K562 (cell line): Measurements from ENCODE around the gene FMNL2. TPM values are rescaled to one million over a fixed set of nuclear protein-coding genes. Genes with fewer than 3 reads are reported as not detected.

Source experiments
- ATAC-seq: fragments of 200-7000 bp; cut with Tn5 transposase; 3 replicates; pipeline ENCODE4 v1.9.1; 2020; ENCODE audit warnings: moderate library complexity
- BruUV-seq: library from RNA; stranded (reverse); fragments of 400-500 nt; replicated peaks from 2 replicates; lab custom pipeline; 2021; lab: Mats Ljungman, UMichigan
- CTCF ChIA-PET: fragments of 300-600 bp; formaldehyde crosslinking; extraction: SDS; loops from one replicate; lab custom pipeline; 2021; ENCODE audit warnings: low intra/inter-chr PET ratio; lab: Yijun Ruan, JAX
- POLR2A ChIA-PET: fragments of 300-600, 350-650 bp; sonication (Branson Sonifier 250); formaldehyde crosslinking; extraction: SDS; loops from one replicate; lab custom pipeline; 2021; ENCODE audit warnings: antibody characterized with exemption, inconsistent platforms; lab: Yijun Ruan, JAX
- DNase-seq, 4 experiments: peaks; one replicate each; pipeline versions ENCODE4 v3.0.0 to v3.0.0-alpha.2; 2011 to 2018; ENCODE audit warnings: low spot score in 3 of 4, mixed read lengths in 3 of 4; ENCODE audit errors: extremely low read depth in 1 of 4
- FAIRE-seq: peaks from 2 replicates; lab custom pipeline; 2011; peaks lifted over from hg19 to GRCh38; lab: Jason Lieb, UNC
- H2AFZ ChIP-seq: 2 replicates; pipeline ENCODE4 v1.6.0; 2011; ENCODE audit warnings: low read depth, low read length, control low read depth, inconsistent platforms
- H3K27ac ChIP-seq: fragments of 200-600 bp; 3 replicates; pipeline ENCODE4 v1.8.0; 2011; ENCODE audit warnings: low read depth, mild to moderate bottlenecking, control low read depth, inconsistent platforms, low read length, moderate library complexity, mixed read lengths; ENCODE audit errors: extremely low read depth
- H3K27me3 ChIP-seq, 2 experiments: fragments of 300-600 bp in 1 of 2; 2 replicates in 1 of 2; 3 replicates in 1 of 2; pipeline versions ENCODE4 v1.6.0 to v1.8.0; 2011; ENCODE audit warnings: inconsistent platforms in 2 of 2, low read length in 2 of 2, mild to moderate bottlenecking in 1 of 2, mixed read lengths in 1 of 2, moderate library complexity in 1 of 2; ENCODE audit not compliant: control insufficient read depth in 2 of 2, insufficient read depth in 2 of 2
- H3K36me3 ChIP-seq: fragments of 300-600 bp; 3 replicates; pipeline ENCODE4 v1.8.0; 2011; ENCODE audit warnings: mild to moderate bottlenecking, low read length, inconsistent platforms; ENCODE audit not compliant: control insufficient read depth, insufficient read depth
- H3K4me1 ChIP-seq, 2 experiments: fragments of 200-600 bp in 1 of 2; replicated peaks in 1 of 2; 2 replicates in 1 of 2; 3 replicates in 1 of 2; pipeline versions ENCODE4 v1.5.1 to v1.8.0; 2011; ENCODE audit warnings: inconsistent platforms in 2 of 2, low read length in 2 of 2, mild to moderate bottlenecking in 1 of 2, mixed read lengths in 1 of 2, moderate library complexity in 1 of 2; ENCODE audit not compliant: control insufficient read depth in 2 of 2, insufficient read depth in 2 of 2
- H3K4me2 ChIP-seq: 2 replicates; pipeline ENCODE4 v1.6.1; 2011; ENCODE audit warnings: low read length, control low read depth, inconsistent platforms, mixed read lengths; ENCODE audit not compliant: insufficient read depth
- H3K4me3 ChIP-seq: fragments of 200-600 bp; sonication (generic), shearing (Covaris generic); 2 replicates; pipeline ENCODE4 v1.5.1; 2016; ENCODE audit warnings: control low read depth, inconsistent platforms
- H3K79me2 ChIP-seq: fragments of 200-600 bp; 3 replicates; pipeline ENCODE4 v1.8.0; 2011; ENCODE audit warnings: low read length, inconsistent platforms; ENCODE audit not compliant: control insufficient read depth, insufficient read depth
- H3K9ac ChIP-seq, 2 experiments: 2 replicates each; pipeline versions ENCODE4 v1.6.0 to v1.6.1; 2011; ENCODE audit warnings: low read depth in 2 of 2, low read length in 2 of 2, control low read depth in 1 of 2, inconsistent platforms in 1 of 2, mild to moderate bottlenecking in 1 of 2, mixed read lengths in 1 of 2; ENCODE audit not compliant: insufficient read depth in 1 of 2
- H3K9me1 ChIP-seq: one replicate; pipeline ENCODE4 v1.6.0; 2011; ENCODE audit warnings: inconsistent platforms, mild to moderate bottlenecking, low read length, moderate library complexity; ENCODE audit not compliant: control insufficient read depth, insufficient read depth
- H3K9me3 ChIP-seq: replicated peaks from 2 replicates; pipeline ENCODE4 v1.5.1; 2011; ENCODE audit warnings: low read depth, low read length, inconsistent platforms; ENCODE audit not compliant: control insufficient read depth, insufficient read depth
- H4K20me1 ChIP-seq: replicated peaks from 2 replicates; pipeline ENCODE4 v1.6.1; 2011; ENCODE audit warnings: low read length, inconsistent platforms, mixed read lengths; ENCODE audit not compliant: control insufficient read depth, insufficient read depth
- CEBPB ChIP-seq: fragments of 450-650 bp; IDR thresholded peaks from 2 replicates; pipeline ENCODE4 v1.6.1; 2016; ENCODE audit warnings: missing genetic modification characterization, missing compliant biosample characterization
- CEBPG ChIP-seq, 3 experiments: fragments of 200-800 bp in 1 of 3; sonication (Bioruptor generic) in 1 of 3; sonication (generic) in 1 of 3; formaldehyde crosslinking in 1 of 3; IDR thresholded peaks in 2 of 3; conservative IDR thresholded peaks in 1 of 3; 2 replicates each; pipeline versions ENCODE4 v1.6.1 to v1.8.0; 2016 to 2022; ENCODE audit warnings: missing compliant biosample characterization in 2 of 3, missing genetic modification characterization in 2 of 3, mild to moderate bottlenecking in 1 of 3, missing genetic modification reagents in 1 of 3
- DIDO1 ChIP-seq: fragments of 450-650 bp; IDR thresholded peaks from 2 replicates; pipeline ENCODE4 v1.6.1; 2016; ENCODE audit warnings: low read depth, missing biosample characterization, missing genetic modification characterization
- POLR2AphosphoS5 ChIP-seq: IDR thresholded peaks from 2 replicates; pipeline ENCODE4 v1.6.1; 2011; ENCODE audit warnings: mild to moderate bottlenecking, low read depth, low read length, moderate library complexity; ENCODE audit not compliant: control insufficient read depth, insufficient read depth
- WGBS: fragments of 100-300 bp; shearing (Covaris generic); methylation state at CpG from one replicate; pipeline ENCODE4 v1.1.6; 2016; ENCODE audit warnings: low coverage, mixed read lengths; ENCODE audit not compliant: insufficient coverage; ENCODE audit errors: missing lambda C conversion rate; 5-methylcytosine and 5-hydroxymethylcytosine counted together
- in situ Hi-C: fragments of 300-500 bp; cut with MboI; formaldehyde crosslinking; loops from 4 replicates; pipeline ENCODE4 v1.15.0; 2018; ENCODE audit warnings: inconsistent platforms, mixed read lengths
- intact Hi-C: fragments of 100-400 bp; cut with micrococcal nuclease; formaldehyde crosslinking; loops from 2 replicates; pipeline ENCODE4 v1.14.2; 2022
- polyA plus RNA-seq, 8 experiments: library from polyadenylated mRNA; depleted of rRNA in 4 of 8; stranded (reverse) in 5 of 8; unstranded in 3 of 8; fragments of >200 nt; fragmentation: Nextera tagmentation in 2 of 8; fragmentation: Illumina TruSeq in 1 of 8; extraction: Ambion mirVana in 2 of 8; extraction: Trizol in 1 of 8; gene quantifications; 2 replicates each; pipeline versions ENCODE4 v1.2.1 to v1.2.3, GENCODE V29; 2011 to 2014; ENCODE audit warnings: inconsistent platforms in 1 of 8, missing spikeins in 1 of 8
- total RNA-seq, 7 experiments: library from RNA; depleted of rRNA in 6 of 7; stranded (reverse); fragments of >200 nt in 6 of 7; fragmentation: Illumina TruSeq in 2 of 7; extraction: Trizol in 2 of 7; gene quantifications; 2 replicates each; pipeline versions ENCODE4 v1.2.1 to v1.2.3, GENCODE V29; 2011 to 2021; ENCODE audit warnings: low replicate concordance in 1 of 7

FMNL2 gene
- total and polyA plus RNA-seq, 9 of the 15 experiments (the other 6 are each of a cell fraction or from before 2014, with no cell fraction given): 0.15 to 0.49 (median 0.24) TPM; not detected in 1

- Histone ChIP-seq H3K36me3 (no peaks in the 10 kb centered on the region), H3K79me2 (no peaks in the 10 kb centered on the region), H3K4me3 (no peak overlapping the region), H2AFZ (no peak overlapping the region), H3K9me1 (no peaks in the 10 kb centered on the region), H3K27ac (no peak overlapping the region), H3K4me2 (no peak overlapping the region), H4K20me1 (no peaks in the 10 kb centered on the region), H3K27me3 (peaks cover 2 to 15% of the 10 kb centered on the region in 2 experiments; a peak in 3 of 5 replicates), H3K4me1 (no peaks in the 10 kb centered on the region), H3K9me3 (no peaks in the 10 kb centered on the region), H3K9ac (no peak overlapping the region)
- FAIRE-seq (no peak), ATAC-seq (no peak), DNase-seq (no peak)
- ChIA-PET CTCF (no interaction called here), POLR2A (interaction anchor here (0.6 kb wide), 1 partner anchor 97 kb away, joined by 3 read pairs; no protein-coding TSS in a partner anchor)
- intact Hi-C loops (no loop called here), in situ Hi-C loops (no loop called here)
- no peak for TF ChIP-seq DIDO1 (tag)
- no peak for TF ChIP-seq CEBPG (CRISPR knock-in tag; IDR thresholded peaks at IDR 0.05)
- TF ChIP-seq CEBPG (tag; conservative IDR thresholded peaks at IDR 0.05 in 1 of 2, IDR thresholded peaks at IDR 0.05 in 1 of 2): peak in 1 of 2 experiments; percentile 50; a peak in 2 of 4 replicates
- TF ChIP-seq CEBPB (tag): 0 out of 2 replicates have a peak, but pooled peaks have one; percentile 23
- 3% methylated on average over 3 of the region's 3 CpGs for WGBS
- no TSS peak for BruUV-seq
Measured at GRCh38 chr2:152486737-152487400, 151.9 kb downstream of the FMNL2 start.

- no peak for DNase-seq
- FAIRE-seq: no peak
- BruUV-seq: no TSS peak
- intact Hi-C loops: no loop called here
- TF ChIP-seq POLR2AphosphoS5 (no peak), CEBPB (tag) (peak; percentile 49; the same call in 1 of the 2 replicates), CEBPG (CRISPR knock-in tag; IDR thresholded peaks at IDR 0.05) (no peak), CEBPG (tag; conservative IDR thresholded peaks at IDR 0.05 in 1 of 2, IDR thresholded peaks at IDR 0.05 in 1 of 2) (peak in 1 of 2 experiments; percentile 24; a peak in 1 of 4 replicates)
- no peaks in the 10 kb centered on the region for H3K9me1 ChIP-seq
- in situ Hi-C loops: no loop called here
- CTCF ChIA-PET: no interaction called here
- POLR2A ChIA-PET: no interaction called here
- no peaks in the 10 kb centered on the region for H4K20me1 ChIP-seq
- H3K4me2 ChIP-seq: no peak overlapping the region
- H3K27me3 ChIP-seq: peaks cover 2 to 15% of the 10 kb centered on the region in 2 experiments; a peak in 3 of 5 replicates
- H3K36me3 ChIP-seq: no peaks in the 10 kb centered on the region
- H3K27ac ChIP-seq: no peak overlapping the region
- no peaks in the 10 kb centered on the region for H3K9me3 ChIP-seq
- no peaks in the 10 kb centered on the region for H3K4me1 ChIP-seq
- H3K4me3 ChIP-seq: no peak overlapping the region
- H2AFZ ChIP-seq: no peak overlapping the region
- H3K9ac ChIP-seq: no peak overlapping the region
- H3K79me2 ChIP-seq: no peaks in the 10 kb centered on the region
- 2% methylated on average over 2 of the region's 2 CpGs for WGBS
- ATAC-seq: no peak
Measured at GRCh38 chr2:152488075-152488474, 153.1 kb downstream of the FMNL2 start.
